HFFc6 (cell line): Measurements from ENCODE around the gene STMN3. TPM values are rescaled to one million over a fixed set of nuclear protein-coding genes. Genes with fewer than 3 reads are reported as not detected.
"Not testable (repeated sequence)": the region's sequence is repeated elsewhere in the genome, so short reads cannot be mapped to it uniquely, and the experiment has no call there.

Experiments used
- DNase-seq: peaks from one replicate; pipeline ENCODE4 v3.0.0-alpha.2; 2018
- H3K27ac Mint-ChIP-seq: 2 replicates; pipeline ENCODE4 v1.8.0; 2020; ENCODE audit warnings: mild to moderate bottlenecking, mixed read lengths
- H3K27me3 Mint-ChIP-seq: 2 replicates; pipeline ENCODE4 v1.8.0; 2021; ENCODE audit warnings: mild to moderate bottlenecking, moderate library complexity, mixed read lengths; ENCODE audit not compliant: insufficient read depth
- H3K36me3 Mint-ChIP-seq: 2 replicates; pipeline ENCODE4 v1.8.0; 2021; ENCODE audit warnings: low read depth, mixed read lengths
- H3K4me1 Mint-ChIP-seq: 2 replicates; pipeline ENCODE4 v1.8.0; 2020; ENCODE audit warnings: low read depth, mixed read lengths
- H3K4me3 Mint-ChIP-seq: 2 replicates; pipeline ENCODE4 v1.8.0; 2020; ENCODE audit warnings: mild to moderate bottlenecking, moderate library complexity, mixed read lengths
- H3K9me3 Mint-ChIP-seq: 2 replicates; pipeline ENCODE4 v1.8.0; 2020; ENCODE audit warnings: mild to moderate bottlenecking, mixed read lengths
- total RNA-seq, 6 experiments: library from RNA; stranded (reverse); fragmentation: NEBNext Ultra II Directional; extraction: Animal tissue kit (Norgen Biotek cat#: 25700); gene quantifications; 2 replicates in 1 of 6; 3 replicates in 5 of 6; pipeline ENCODE4 v1.2.3, GENCODE V29; 2021
- TF ChIP-seq, protein P1 (sequence below): fragments of 200-600 bp; sonication (generic); IDR thresholded peaks from 2 replicates; pipeline ENCODE4 v1.5.0; 2021; ENCODE audit warnings: antibody characterized with exemption, mild to moderate bottlenecking

Gene STMN3
- total RNA-seq, 6 experiments from 2014 or later = 0.77 to 3.2 (median 1.5) TPM

DNA sequence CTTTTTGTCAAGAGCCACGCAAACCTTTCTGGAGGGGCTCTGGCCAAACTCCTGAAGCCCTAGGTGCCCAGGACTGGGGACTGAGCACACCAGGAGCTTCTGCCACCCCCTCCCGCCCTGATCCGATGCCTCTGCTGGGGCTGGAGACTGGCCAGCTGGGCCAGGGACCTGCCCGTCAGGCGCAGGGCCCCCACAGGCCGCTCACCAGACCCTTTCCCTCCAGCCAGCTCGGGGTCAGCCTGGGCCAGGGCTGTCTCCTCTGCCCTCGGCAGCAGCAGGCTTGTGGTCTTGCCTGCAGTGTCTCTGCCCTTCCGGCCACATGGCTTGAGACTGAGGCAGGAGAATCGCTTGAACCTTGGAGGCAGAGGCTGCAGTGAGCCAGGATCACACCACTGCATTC lies 19.4 kb upstream of the STMN3 start:
- no peaks in the 10 kb centered on the region; the same call in none of the 2 replicates for H3K27me3 Mint-ChIP-seq
- no peak for DNase-seq
- no peak overlapping the region for H3K4me3 Mint-ChIP-seq
- H3K9me3 Mint-ChIP-seq = no peaks in the 10 kb centered on the region
- no peak overlapping the region for H3K27ac Mint-ChIP-seq
- peaks cover 34% of the 10 kb centered on the region for H3K36me3 Mint-ChIP-seq
- TF ChIP-seq, protein P1, sequence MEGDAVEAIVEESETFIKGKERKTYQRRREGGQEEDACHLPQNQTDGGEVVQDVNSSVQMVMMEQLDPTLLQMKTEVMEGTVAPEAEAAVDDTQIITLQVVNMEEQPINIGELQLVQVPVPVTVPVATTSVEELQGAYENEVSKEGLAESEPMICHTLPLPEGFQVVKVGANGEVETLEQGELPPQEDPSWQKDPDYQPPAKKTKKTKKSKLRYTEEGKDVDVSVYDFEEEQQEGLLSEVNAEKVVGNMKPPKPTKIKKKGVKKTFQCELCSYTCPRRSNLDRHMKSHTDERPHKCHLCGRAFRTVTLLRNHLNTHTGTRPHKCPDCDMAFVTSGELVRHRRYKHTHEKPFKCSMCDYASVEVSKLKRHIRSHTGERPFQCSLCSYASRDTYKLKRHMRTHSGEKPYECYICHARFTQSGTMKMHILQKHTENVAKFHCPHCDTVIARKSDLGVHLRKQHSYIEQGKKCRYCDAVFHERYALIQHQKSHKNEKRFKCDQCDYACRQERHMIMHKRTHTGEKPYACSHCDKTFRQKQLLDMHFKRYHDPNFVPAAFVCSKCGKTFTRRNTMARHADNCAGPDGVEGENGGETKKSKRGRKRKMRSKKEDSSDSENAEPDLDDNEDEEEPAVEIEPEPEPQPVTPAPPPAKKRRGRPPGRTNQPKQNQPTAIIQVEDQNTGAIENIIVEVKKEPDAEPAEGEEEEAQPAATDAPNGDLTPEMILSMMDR = no peak
- no peaks in the 10 kb centered on the region for H3K4me1 Mint-ChIP-seq

DNA sequence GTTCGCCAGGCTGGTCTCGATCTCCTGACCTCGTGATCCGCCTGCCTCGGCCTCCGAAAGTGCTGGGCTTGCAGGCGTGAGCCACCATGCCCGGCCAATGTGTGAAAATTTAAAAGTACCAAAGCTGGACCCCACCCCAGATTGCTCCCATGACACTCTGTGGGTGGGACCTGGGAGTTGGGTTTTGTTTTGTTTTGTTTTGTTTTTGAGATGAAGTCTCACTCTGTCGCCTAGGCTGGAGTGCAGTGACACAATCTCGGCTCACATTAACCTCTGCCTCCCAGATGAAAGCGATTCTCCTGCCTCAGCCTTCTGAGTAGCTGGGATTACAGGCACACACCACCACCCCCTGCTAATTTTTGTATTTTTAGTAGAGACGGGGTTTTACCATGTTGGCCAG lies 18.5 kb upstream of the STMN3 start:
- not testable (repeated sequence) for DNase-seq, H3K4me1 Mint-ChIP-seq, H3K27me3 Mint-ChIP-seq, H3K27ac Mint-ChIP-seq, H3K9me3 Mint-ChIP-seq, H3K4me3 Mint-ChIP-seq
- H3K36me3 Mint-ChIP-seq = peaks cover 34% of the 10 kb centered on the region

DNA sequence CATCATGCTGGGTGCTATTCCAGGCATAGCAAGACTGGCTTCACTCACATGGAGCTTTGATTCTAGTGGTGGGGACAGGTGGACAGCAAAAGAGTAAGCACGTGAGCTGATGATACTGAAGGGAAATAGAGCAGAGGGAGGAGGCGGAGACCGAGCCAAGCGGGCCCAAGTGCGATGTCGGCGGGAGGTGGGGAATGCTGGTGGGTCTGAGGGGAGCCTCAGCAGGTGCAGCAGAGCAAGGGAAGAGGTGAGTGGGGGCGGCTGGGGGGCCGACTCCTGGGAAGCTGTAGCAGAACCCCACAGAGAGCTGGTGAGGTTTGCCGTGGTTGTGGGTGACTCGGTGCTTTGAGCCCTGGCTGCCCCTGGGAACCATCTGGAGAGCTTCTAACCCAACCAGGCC lies 15.1 kb upstream of the STMN3 start:
- Mint-ChIP-seq H3K4me1 (no peaks in the 10 kb centered on the region), H3K27me3 (peaks cover 2% of the 10 kb centered on the region), H3K36me3 (peaks cover 26% of the 10 kb centered on the region), H3K4me3 (no peak overlapping the region), H3K9me3 (no peaks in the 10 kb centered on the region), H3K27ac (no peak overlapping the region)
- TF ChIP-seq, protein P1 = no peak
- no peak for DNase-seq

DNA sequence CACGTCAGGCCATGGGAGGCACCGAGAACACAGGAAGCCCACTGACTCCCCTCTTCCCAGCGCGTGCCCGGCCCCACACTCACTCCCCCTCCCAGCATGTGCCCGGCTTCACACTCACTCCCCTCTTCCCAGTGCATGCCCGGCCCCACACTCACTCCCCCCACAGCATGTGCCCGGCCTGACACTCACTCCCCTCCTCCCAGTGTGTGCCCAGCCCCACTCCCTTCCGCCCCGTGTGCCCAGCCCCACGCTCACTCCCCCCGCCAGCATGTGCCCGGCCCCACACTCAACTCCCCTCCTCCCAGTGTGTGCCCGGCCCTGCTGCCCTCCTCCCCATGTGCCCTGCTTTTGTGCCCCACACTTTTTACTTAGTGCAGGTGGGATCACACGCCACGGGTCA lies 14.6 kb upstream of the STMN3 start:
- no peak for DNase-seq
- Mint-ChIP-seq H3K9me3 (no peaks in the 10 kb centered on the region), H3K27ac (no peak overlapping the region), H3K4me1 (no peaks in the 10 kb centered on the region), H3K27me3 (peaks cover 2% of the 10 kb centered on the region), H3K4me3 (no peak overlapping the region), H3K36me3 (peaks cover 26% of the 10 kb centered on the region)
- TF ChIP-seq, protein P1 = no peak

DNA sequence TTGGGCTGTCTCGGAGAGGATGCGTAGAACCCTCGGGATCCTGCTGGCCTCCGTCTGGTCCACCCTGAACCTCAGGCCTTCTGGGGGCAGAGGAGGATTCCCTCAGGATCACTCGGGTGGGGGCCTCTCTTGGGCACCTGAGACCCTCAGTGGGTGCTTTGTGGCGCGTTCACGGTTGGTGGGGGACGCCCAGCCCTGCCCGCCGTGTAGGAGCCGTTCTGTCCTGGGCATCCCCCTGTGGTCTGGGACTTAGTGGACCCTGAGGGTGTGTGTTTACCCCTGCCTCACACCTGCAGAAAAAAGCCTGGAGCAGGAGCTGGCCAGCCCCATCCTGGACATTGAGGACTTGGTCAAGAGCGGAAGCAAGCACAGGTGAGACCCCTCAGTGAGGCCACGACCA lies 12.5 kb upstream of the STMN3 start:
- H3K4me3 Mint-ChIP-seq = no peak overlapping the region
- DNase-seq = no peak
- no peaks in the 10 kb centered on the region for H3K4me1 Mint-ChIP-seq
- H3K27ac Mint-ChIP-seq = no peak overlapping the region
- TF ChIP-seq, protein P1 = no peak
- no peaks in the 10 kb centered on the region for H3K9me3 Mint-ChIP-seq
- peaks cover 2% of the 10 kb centered on the region for H3K27me3 Mint-ChIP-seq
- H3K36me3 Mint-ChIP-seq = peaks cover 28% of the 10 kb centered on the region

DNA sequence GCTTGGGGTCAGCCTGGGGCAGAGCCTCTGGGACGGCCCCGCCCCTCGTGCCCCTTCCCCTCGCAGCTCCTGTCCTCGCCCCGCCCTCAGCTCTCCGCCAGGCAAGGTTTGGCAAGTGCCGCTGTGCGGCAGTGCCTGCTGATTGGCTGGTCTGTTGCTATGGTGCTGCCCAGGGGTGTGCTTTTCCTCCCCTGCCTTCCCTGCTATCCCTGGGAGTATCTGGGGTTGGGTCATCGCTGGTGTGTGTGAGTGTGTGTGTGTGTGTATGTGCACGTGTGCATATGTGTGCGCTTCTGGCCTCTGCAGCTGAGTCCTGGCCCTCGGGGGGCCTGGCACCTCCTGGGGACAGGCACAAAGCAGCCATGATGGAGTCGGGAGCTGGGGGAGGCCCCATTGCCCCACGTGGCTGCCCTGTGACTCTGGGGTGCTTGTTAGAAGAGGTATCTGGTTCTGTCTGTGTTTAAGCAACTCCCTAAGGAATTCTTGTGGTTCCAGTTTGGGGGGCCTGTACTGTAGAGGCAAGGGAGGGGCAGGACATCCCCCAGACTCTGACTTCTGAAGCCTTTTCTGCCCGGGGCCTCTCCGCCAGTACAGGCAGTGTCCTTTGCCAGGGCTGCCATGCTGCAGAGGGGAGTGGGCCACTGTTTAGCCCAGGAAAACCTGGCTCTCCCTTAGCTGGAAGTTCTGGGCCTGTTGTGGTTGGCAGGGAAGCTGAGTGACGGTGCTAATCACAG lies 11.8 kb upstream of the STMN3 start:
- TF ChIP-seq, protein P1 = no peak
- no peak overlapping the region for H3K4me3 Mint-ChIP-seq
- DNase-seq = no peak
- H3K36me3 Mint-ChIP-seq = peaks cover 28% of the 10 kb centered on the region
- peaks cover 2% of the 10 kb centered on the region for H3K27me3 Mint-ChIP-seq
- peaks cover under 1% of the 10 kb centered on the region; the same call in 1 of the 2 replicates for H3K4me1 Mint-ChIP-seq
- no peak overlapping the region for H3K27ac Mint-ChIP-seq
- no peaks in the 10 kb centered on the region for H3K9me3 Mint-ChIP-seq
